Esophagus muscularis mucosa (tissue), 3 donors: ENCODE measurements around the gene CX3CR1.

ENCODE experiments used
- CTCF ChIP-seq, 3 experiments: fragments of 200-600 bp in 2 of 3; fragments of 450-650 bp in 1 of 3; sonication (generic) in 2 of 3; IDR thresholded peaks; one replicate each; pipeline ENCODE4 v1.5.1; 2017 to 2019; ENCODE audit warnings: antibody characterized with exemption in 3 of 3, mild to moderate bottlenecking in 2 of 3, moderate library complexity in 1 of 3
- POLR2AphosphoS5 ChIP-seq, 2 donors: sonication (generic); formaldehyde crosslinking; IDR thresholded peaks; one replicate each; pipeline ENCODE4 v1.6.1; 2017; ENCODE audit warnings: antibody characterized with exemption in 2 of 2

- TF ChIP-seq CTCF (IDR thresholded peaks at IDR 0.05) (no peak), POLR2AphosphoS5 (IDR thresholded peaks at IDR 0.05) (no peak)
These were observed 22.3 kb upstream of the CX3CR1 start for GRCh38 chr3:39302178-39302577.
